Eye (tissue), 1 donor: Measurements from ENCODE around the gene AUTS2.

Experiments
- DNase-seq: peaks from one replicate; pipeline ENCODE4 v3.0.0-alpha.2; 2015

The AUTS2 gene

DNA sequence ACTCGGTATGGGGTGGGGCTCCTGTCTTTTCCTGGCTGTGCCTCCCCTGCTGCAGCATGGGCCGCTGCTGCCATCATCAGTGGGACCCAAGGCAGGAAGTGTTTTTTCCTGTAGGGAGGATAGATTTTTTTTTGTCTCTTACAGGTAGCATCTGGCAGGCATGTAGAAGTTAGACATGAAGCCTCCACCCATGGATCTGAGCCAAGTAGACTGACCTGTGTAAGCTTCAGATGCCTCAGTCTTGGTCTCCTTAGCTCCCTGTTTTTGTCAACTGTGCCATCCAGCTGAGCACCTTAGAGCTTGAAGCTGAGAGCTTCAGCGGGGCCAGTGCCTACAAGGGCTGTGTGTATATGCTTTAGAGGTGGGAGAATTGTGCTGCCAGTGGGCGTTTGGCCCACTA, 93.5 kb downstream of the AUTS2 start:
- no peak for DNase-seq

DNA sequence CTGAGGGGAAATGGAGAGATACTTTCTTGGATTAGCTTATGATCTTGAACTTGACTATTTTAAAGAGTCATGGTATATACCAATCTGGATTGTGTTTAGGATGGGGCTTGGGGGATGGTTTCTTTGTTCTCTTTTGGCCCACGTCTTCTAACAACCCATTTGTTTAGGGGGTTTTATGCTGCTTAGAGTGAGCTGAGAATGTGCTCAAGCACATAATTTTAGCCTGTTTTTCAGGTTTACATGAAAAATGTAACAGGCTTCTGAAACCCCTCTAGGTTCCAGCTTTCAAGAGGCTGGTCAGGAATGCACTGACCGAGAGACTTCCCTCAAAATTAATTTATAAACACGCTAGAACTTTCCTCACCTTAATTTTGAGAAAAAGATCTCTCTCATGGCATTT, 94.3 kb downstream of the AUTS2 start:
- no peak for DNase-seq

DNA sequence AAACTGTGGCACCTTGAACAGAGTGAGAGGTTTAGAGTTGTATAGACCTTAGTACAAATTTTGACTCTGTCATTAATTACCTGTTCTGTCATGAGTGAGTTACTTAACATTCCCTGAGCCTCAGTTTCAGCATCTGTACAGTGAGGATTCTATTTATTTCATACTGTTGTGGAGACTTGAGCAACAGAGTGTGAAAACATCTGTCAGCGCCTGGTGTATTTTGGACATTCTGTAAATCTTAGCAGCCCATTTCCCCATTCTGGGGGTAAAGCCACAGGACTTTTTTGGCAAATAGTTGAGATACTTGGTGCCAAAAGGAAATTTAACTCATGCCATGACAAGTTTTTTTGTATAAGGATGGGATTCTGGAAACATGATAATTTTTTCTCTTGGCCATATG, 94.8 kb downstream of the AUTS2 start:
- DNase-seq: no peak

DNA sequence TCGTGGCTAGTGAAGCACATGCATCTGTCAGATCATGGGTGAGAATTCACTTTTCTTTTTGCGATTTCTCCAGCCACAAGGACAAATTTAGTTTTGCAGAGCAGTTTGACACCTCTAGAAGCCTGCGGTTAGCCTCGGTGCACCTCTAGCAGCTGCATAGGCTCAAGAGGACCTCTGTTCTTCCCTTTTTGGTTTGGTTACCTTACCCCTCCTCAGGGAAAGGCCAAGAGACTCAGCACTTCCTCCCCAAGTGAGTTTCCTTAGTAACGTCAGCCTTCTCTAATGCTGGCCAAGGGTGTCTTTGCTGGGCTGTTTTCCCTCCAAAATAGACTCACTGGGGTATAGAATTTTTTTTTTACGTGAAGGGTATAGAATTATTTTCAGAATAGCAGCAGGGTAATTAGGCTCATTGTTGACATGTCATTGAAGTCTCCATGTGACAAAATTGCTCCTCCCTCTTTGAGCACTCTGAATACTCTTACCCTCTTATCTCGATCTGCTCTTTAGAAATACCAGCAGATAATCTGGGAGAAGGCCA, 97.8 kb downstream of the AUTS2 start:
- no peak for DNase-seq

DNA sequence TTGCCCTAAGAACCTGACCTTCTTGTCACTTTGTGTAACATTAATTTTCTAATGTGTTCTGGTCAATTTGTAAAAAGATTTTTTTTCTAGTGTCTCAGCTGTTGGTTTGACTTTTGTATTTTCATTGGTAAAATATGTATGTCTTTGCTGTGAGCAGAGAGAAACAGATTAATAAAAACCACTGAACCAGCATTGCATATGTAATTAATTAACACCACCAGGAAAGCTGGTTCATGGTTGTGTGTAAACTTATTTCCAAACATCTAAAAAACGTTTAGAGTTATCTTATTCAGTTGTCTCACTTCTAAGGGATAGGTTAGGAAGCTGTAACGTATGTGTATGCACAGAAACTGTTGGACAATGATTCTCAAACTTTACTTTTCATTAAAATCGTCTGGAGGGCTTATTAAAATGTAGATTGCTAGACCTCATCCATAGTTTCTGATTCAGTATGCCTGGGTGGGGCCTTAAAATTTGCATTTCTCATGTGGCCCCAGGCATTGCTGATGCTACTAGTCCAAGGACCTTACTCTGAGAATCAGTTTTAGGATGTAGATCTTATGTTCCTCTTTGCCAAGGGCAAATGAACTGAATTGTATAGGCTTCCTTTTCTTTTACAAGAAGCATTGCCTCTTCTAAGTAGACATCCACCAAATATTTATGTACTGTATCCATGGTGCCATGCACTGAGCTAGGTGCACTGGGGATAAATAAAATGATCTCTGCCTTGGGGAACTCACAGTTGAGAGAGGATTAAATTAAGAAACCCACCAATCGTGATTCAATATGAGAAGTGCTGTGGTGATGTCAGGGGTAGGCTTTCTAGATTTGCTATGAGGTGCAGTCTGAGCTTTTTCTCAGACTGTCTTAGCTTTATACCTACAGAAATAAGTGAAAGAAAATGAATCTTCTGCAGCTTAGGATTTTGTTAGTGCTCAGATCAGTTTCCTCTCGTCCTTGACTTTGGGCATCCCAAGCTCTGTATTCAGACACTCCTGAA, 98.7 kb downstream of the AUTS2 start:
- no peak for DNase-seq

DNA sequence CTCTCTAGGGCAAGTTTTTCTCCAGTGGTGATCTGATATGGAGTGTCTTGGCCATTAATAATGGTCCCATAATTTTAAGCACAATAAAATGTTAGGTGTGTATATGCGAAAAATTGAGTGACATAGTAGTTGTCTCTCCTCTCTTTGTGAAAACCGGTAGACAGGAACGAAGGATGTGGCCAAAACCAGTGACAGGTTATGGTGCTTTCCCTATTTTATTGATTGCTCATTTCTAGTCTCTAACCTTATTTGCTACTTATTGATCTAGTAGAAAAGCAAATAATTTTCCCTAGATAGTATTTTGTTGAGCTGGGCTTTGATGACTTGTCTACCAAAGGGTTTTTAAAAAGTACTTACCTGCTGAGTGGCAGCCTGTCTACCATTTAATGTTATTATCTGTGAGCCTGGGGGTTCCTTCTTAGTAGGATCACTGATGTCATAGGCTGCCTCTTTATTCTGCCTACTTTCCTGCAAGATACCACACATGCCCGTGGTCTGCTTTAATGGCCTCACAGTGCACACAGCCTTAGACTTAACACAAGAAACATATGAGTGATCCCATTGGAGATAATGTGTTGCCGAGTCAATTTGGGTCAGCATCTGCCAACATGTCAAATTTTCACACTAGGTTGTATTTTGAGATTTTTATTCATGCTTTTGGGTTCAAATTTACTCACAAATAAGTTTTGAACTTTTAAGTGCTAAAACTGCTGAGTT, 100.0 kb downstream of the AUTS2 start:
- DNase-seq: no peak

DNA sequence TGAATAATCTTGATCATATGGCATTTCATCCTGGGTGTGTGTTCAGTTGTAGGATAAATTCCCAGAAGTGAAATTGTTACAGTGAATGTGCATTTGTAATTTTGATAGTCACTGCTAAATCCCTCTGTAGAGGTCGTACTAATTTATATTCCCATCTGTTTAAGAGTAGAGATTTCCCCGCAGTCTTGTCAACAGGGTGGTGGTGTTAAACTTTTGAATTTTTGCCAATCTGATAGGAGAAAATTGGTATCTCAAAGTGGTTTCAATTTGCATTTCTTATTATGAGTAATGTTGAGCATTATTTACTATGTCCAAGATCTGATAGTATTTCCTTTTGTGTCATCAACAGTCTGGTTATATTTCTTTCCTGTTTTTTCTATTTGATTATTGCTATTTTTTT, 101.7 kb downstream of the AUTS2 start:
- no peak for DNase-seq

DNA sequence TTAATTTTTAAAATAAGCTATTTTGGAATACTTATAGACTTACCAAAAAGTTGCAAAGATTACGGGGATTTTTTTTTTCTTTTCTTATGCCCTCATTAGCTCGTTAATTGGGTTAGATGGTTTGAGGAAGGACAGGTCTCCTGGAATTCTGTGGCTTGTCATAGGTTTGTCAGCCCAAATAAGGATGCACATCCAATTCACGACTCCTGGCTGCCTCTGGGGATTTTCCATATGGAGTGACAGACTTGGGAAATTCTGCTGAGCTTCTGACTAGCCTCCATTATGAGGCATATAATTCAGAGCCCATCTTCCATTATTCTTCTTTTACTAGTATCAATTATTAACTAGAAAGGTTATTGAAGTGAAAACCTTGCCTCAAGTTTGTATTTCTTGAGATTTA, 102.1 kb downstream of the AUTS2 start:
- peak; percentile 52 for DNase-seq

DNA sequence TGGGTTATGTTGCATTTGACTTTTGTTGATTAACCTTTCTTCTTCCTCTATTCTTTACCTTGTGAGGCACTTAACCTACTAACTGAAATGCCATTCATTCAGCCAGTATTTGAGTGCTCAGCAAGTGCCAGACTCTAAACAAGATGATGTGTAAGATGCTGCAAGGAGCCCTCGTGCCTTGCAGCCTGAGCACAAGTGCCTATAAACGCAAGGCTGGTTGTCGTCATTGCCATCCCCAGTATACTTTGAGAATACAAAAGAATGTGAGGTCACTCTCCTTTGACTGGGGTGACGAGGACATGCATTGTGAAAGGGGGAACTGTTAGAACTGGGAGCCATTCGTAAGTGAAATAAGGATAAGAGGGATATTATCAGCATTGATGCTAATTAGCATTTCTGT, 103.0 kb downstream of the AUTS2 start:
- DNase-seq: no peak

DNA sequence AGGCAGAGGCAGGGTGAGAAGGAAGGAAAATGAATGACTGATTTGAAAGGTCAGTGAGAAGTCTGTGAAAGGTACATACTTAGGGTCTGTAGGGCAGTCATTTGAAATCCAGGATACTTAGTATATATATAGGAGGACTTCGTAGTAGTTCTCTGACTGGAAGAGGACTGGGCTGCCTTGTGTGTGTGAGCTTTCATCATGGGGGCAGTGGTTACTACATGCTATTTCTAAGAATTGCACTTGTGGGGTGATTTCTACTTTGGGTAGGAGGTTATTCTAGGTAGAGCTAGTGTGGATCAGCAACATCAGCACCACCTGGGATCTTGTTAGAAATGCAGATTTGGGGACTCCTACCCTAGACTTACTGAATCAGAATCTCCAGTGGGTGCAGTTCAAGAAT, 104.1 kb downstream of the AUTS2 start:
- no peak for DNase-seq

DNA sequence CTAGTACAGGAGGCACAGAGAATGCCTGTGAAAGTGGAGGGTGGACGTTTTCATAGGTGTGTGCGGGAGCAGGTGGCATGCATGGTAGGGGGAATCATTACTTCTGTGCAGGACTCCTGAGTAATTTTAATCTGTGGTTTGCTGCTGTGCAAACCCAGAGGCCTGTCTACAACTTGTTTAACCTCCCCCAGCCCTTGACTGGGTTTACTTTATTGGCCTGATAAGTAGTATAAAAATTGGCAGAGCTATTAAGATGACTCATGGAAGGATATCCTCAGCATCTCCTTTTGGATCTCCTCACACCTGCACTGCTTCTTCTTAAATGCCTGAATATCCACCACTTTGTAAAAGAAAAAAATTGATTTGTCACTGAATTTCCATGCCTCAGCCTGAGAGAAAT, 104.8 kb downstream of the AUTS2 start:
- no peak for DNase-seq

DNA sequence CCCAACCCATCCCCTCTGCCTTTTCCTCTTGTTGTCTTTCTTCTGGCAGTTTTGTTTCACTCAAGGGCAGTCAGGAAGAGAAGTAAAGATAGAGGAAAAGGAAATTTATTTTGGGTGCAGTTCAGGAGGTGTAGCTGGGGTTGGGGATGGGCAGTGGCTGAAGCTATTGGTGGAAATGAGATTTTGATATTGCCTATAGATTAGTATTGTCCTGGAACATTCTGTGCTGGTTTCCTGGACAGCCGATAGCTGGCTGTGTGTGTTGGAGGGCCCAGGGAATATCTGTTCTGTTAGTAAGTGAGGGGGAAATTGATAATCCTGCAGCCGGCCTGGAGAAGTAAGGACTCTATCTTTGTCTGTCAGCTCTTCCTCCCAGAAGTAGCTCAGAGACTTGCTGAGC, 107.8 kb downstream of the AUTS2 start:
- no peak for DNase-seq

DNA sequence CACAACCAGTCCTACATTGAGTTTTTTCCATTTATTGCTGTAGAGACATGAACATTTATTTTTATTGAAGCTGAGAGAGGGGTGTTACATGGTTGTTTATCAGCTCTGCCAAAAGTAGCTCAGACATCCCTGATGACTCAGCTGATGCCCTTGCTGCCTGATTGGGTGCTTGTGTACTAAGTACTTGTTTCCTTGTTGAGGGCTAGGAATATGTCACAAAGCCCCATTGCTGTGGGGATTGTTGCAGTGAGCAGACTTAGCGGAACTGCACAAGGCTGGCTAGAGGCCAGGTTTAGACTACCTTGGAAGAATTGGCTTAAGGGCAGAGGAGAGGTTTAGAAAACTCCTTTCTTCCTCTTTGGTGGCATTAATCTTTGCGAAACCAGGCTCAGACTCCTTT, 110.6 kb downstream of the AUTS2 start:
- no peak for DNase-seq

DNA sequence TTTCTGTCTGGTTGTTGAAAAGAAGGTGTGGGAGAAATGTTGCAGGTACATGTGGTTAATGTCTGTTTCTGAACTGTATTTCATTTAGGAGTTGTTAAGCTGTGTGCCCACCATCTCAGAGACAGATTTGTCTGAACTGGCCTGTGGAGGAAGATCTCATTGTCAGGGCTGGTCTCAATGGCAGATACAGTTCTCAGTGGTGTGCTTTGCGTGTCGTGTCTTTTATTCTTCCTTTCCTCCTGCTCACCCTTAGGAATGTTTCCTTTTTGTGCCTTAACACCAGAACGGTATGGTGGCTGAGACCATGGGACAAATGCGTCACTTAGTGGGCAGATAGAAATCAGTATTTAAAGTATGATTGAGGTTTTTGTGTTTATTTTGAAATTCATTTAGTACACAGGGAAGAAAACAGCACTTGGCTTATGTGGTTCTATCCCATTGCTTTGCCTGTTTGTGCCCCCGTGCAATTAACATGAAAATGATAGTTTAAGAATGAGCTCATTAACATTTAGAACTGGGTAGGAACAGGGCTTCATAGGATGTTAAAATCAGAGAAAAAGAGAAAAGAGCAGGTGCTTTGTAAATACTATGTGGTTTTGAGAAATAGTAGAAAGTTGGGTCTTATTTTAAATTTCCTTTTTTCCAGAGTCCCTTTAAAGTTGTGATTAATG, 112.6 kb downstream of the AUTS2 start:
- DNase-seq: no peak

DNA sequence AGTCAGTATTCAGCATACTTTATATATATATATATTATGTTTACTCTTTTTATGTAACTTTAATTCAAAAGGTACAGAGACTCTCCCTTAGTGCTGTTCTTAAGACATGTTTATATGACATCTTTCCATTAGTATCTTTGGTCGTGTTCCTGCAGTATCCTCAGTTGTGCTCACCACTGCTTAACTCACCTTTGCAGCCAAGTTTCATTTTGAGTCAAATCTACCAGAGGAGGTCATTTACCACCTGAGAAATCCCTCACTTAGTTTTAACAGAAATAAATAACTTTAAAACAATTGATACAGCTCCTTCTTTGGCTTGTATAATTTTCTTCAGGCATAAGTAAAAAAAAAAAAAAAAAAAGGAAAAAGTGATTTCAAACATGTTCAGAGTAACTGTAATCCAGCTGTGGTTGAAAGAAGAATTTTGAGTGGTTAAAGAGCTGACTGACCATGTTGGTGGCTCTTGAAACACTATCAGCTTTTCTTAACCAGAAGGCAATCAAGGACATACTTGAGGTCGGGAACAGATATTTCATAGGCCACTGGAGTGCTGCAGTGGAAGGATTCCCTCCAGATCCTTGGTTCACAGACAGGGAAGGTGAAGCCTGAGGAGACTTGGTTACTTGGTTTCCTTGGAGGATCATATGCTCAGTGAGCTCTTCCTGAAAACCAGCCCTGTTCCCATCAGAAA, 116.8 kb downstream of the AUTS2 start:
- DNase-seq: no peak

DNA sequence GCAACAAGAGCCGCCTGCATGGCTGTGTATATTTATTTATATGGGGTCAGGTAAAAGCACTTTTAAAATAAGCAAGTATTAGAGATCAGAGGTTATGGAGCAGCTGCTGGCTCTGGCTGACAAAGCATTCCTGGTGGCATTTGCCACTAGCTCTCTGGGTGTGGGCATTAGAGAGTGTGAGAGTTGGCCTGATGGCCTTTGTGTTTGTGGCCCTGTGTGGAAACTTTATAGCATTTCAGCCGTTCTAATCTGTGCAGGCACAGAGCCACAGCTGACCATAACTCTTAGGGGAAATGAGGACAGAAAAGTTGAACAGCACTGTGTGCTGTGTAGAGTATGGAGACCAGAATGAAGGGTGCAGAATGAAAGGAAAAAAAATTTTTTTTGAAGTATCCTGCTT, 118.9 kb downstream of the AUTS2 start:
- DNase-seq: no peak

DNA sequence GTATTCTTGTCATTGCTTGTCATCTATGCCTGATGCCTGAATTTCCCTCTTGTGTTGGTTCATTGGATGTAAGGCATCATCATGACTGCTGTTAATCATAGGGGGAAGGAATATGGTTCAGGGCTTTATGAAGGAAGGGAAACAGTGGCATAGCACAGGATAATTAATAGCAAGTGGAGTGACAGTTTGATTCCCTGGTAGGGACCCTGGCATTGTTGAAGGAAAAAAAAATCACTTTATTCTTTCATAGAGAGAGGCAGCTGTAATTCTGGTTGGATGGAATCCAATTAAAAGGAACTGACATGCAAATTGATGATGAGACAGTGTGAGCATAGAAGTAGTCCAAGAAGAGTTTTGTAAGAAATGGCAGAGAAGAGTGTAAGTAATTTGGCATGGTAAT, 121.4 kb downstream of the AUTS2 start:
- no peak for DNase-seq

DNA sequence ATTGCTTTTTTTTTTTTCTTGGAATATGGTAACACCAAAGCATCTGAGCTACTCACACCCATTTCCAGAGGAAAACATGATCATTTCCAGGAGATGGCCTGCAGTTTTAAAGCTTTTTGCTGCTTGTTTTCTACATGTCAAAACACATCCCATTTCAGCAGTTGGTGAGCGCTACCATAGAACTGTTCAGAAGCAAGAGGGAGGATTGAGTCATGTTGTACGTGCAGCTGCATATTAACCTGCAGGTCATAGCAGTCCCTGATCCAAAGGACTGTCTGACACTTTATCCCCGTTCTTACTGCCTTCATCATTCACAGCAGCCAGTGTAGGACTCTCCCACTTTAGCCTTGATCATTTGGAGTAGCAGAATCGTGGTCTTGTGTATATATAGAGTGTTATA, 124.6 kb downstream of the AUTS2 start:
- peak; percentile 43 for DNase-seq

DNA sequence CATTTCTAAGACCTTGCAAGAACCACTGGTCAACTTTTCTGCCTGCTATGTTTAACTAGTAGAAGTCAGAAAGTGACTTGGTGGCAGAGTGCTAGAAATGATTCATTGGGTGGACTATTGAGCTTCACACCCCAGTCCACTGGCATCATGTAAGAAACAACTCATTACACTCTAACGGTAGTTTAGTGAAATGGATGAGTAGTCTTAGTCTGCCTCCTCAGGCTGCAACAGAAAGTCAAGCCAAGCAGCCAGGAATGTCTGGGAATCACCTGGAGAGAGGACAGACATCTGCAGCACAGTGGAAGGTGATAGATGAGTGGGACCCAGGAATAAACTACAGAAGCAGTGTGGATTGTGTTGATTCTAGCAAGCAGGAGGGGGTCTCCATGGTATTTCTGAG, 125.4 kb downstream of the AUTS2 start:
- DNase-seq: no peak

DNA sequence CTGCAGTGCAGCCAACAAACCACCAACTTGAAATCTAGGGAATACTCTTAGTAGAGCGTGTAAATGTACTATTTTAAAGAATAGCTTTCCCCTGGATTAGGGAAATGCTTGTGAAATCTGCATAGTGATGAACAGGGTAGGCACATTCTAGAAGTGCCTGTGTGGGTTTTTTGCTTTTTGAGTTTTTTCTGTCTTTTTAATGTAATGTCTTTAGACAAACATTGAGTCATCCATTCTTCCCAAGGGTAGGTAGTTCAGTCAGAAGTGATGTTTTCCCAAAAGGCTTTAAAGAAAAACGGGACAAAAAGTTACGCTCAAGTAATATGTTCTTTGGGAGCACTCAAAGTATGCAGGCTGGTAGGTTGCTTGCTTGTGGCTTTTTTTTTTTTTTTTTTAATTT, 130.0 kb downstream of the AUTS2 start:
- DNase-seq: no peak

DNA sequence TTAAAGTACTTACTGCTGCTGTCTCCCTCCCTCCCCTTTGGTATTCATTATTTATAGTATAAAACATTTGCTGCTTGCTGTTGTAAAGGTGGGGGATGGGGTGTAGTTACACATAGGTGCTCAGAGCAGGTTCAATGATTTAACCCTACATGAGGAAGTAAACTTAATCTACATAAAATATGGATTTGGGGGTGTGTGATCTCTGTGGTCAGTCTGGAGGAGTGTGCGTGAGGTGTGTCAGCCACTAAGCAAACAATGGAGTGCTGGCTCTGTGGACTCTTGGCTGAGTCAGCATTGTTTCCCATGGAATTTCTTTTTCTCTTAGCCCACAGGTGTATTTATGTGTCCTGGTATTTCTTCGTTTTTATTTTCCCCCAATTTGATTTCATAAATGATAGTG, 133.9 kb downstream of the AUTS2 start:
- DNase-seq: no peak

DNA sequence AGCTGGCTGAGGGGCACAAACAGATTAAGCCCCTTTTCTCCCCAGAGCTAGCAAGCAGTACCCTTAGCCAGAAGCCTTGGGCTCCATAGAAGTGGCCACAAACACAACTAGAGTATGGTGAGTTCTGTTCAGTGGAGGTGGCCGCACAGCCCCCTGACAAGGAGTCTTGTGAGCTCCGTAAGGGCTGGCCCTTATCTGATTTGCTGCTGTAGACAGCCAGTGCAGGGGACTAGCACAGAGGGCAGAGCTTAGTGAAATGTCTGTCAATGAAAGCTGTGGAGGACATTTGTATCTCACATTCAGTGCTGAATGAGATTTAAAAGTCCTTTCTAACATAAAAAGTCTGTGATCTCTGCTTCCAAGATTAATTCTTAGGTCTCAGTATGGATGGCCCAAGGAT, 137.3 kb downstream of the AUTS2 start:
- DNase-seq: no peak
